ENCODE measurements around the gene CELF2.

DNA sequence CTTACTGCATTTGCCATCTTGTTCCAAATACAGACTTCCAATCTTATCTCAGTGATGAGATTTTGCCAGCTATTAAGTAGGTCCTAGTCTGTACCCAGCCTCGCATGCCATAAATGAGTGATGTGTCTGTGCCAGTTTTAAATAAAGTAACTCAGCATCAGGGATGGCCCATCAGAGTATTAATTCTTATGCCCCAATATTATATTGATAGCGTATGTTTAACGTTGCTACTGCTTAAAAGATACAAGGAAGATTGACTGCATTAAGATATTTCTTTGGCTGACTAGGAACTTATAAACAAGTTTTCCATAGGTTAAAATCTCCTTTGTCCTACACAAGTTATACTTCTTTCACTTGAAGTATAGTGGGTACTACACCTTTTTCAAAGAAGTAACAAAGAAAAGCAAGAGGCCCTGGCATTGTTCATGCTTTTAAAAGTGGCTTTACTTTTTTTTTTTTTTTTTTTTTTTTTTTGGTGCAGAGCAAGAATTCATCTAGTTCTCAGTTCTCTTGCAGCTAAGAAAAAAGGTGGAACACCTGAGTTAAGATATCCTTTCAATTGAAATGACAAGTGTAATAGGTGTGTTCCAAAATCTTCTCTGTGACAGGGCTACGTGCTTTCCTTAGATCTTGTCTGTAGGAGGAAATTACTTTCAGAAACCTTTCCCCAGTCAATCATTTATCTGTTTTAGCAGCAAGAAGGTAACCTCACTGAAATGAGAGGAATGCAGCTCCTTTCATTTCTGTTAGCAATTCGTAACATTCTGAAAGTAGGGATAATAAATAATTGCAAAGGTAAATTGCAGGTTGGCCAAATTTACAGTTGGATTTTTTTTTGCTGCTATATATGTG, 245.0 kb downstream of the CELF2 start:
- TF ChIP-seq POLR2A (IDR thresholded peaks at IDR 0.05), result no peak
- TF ChIP-seq, protein P1, sequence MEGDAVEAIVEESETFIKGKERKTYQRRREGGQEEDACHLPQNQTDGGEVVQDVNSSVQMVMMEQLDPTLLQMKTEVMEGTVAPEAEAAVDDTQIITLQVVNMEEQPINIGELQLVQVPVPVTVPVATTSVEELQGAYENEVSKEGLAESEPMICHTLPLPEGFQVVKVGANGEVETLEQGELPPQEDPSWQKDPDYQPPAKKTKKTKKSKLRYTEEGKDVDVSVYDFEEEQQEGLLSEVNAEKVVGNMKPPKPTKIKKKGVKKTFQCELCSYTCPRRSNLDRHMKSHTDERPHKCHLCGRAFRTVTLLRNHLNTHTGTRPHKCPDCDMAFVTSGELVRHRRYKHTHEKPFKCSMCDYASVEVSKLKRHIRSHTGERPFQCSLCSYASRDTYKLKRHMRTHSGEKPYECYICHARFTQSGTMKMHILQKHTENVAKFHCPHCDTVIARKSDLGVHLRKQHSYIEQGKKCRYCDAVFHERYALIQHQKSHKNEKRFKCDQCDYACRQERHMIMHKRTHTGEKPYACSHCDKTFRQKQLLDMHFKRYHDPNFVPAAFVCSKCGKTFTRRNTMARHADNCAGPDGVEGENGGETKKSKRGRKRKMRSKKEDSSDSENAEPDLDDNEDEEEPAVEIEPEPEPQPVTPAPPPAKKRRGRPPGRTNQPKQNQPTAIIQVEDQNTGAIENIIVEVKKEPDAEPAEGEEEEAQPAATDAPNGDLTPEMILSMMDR (IDR thresholded peaks at IDR 0.05), result no peak

All from thyroid gland (tissue), 4 donors.